ENCODE measurements around the gene GTF2A1L. TPM values are rescaled to one million over a fixed set of nuclear protein-coding genes. Genes with fewer than 3 reads are reported as not detected.
"Not testable (repeated sequence)": the region's sequence is repeated elsewhere in the genome, so short reads cannot be mapped to it uniquely, and the experiment has no call there.

GTF2A1L gene
- total RNA-seq, 2 experiments from 2014 or later: not detected

- Mint-ChIP-seq H3K27me3 (no peaks in the 10 kb centered on the region), H3K9me3 (no peaks in the 10 kb centered on the region), H3K4me1 (peaks cover 6% of the 10 kb centered on the region), H3K4me3 (no peak overlapping the region), H3K27ac (no peak overlapping the region), H3K36me3 (ENCODE audit: low read depth) (no peaks in the 10 kb centered on the region)
- POLR2A ChIA-PET: no interaction called here
- CTCF ChIA-PET: interaction anchor here (0.6 kb wide), 1 partner anchor 514 kb away, joined by 3 read pairs; no protein-coding TSS in a partner anchor
- DNase-seq: no peak
These were observed 27.6 kb upstream of the GTF2A1L start for GRCh38 chr2:48590017-48590416.

GRCh38 chr2:48592067-48592466, 25.6 kb upstream of the GTF2A1L start:
- H3K4me3 Mint-ChIP-seq: no peak overlapping the region
- H3K27ac Mint-ChIP-seq: no peak overlapping the region
- ChIA-PET CTCF (no interaction called here), POLR2A (interaction anchor here (0.6 kb wide), 1 partner anchor 108 kb away, joined by 3 read pairs; no protein-coding TSS in a partner anchor)
- H3K27me3 Mint-ChIP-seq: peaks cover 4% of the 10 kb centered on the region
- H3K4me1 Mint-ChIP-seq: peaks cover 6% of the 10 kb centered on the region
- H3K36me3 Mint-ChIP-seq (ENCODE audit: low read depth): no peaks in the 10 kb centered on the region
- H3K9me3 Mint-ChIP-seq: no peaks in the 10 kb centered on the region
- no peak for DNase-seq

GRCh38 chr2:48596751-48597150, 20.9 kb upstream of the GTF2A1L start:
- H3K27ac Mint-ChIP-seq, CTCF ChIA-PET, POLR2A ChIA-PET: not testable (repeated sequence)

GRCh38 chr2:48597492-48597891, 20.2 kb upstream of the GTF2A1L start:
- POLR2A ChIA-PET: no interaction called here
- Mint-ChIP-seq H3K27ac (no peak overlapping the region), H3K27me3 (peaks cover 11% of the 10 kb centered on the region), H3K4me3 (no peak overlapping the region), H3K9me3 (no peaks in the 10 kb centered on the region), H3K4me1 (no peaks in the 10 kb centered on the region), H3K36me3 (ENCODE audit: low read depth) (no peaks in the 10 kb centered on the region)
- no peak for DNase-seq
- CTCF ChIA-PET: interaction anchor here (0.9 kb wide), 1 partner anchor 12 kb away, joined by 4 read pairs; no protein-coding TSS in a partner anchor

More at GRCh38 chr2:48596751-48597150, 20.9 kb upstream of the GTF2A1L start:
- DNase-seq; H3K4me3 Mint-ChIP-seq; H3K36me3 Mint-ChIP-seq (ENCODE audit: low read depth); H3K9me3 Mint-ChIP-seq; H3K4me1 Mint-ChIP-seq: not testable (repeated sequence)
- H3K27me3 Mint-ChIP-seq: peaks cover 11% of the 10 kb centered on the region

- no peaks in the 10 kb centered on the region for H3K4me1 Mint-ChIP-seq
- ChIA-PET POLR2A (no interaction called here), CTCF (interaction anchor here (1.0 kb wide), 1 partner anchor 12 kb away, joined by 3 read pairs; no protein-coding TSS in a partner anchor)
- no peaks in the 10 kb centered on the region for H3K9me3 Mint-ChIP-seq
- peak; percentile 17 for DNase-seq
- no peaks in the 10 kb centered on the region for H3K36me3 Mint-ChIP-seq (ENCODE audit: low read depth)
- H3K4me3 Mint-ChIP-seq: no peak overlapping the region
- H3K27ac Mint-ChIP-seq: no peak overlapping the region
- peaks cover 11% of the 10 kb centered on the region for H3K27me3 Mint-ChIP-seq
These were observed 17.3 kb upstream of the GTF2A1L start for GRCh38 chr2:48600204-48600813.

GRCh38 chr2:48600917-48601316, 16.7 kb upstream of the GTF2A1L start:
- H3K4me3 Mint-ChIP-seq: no peak overlapping the region
- peaks cover 8% of the 10 kb centered on the region for H3K27me3 Mint-ChIP-seq
- H3K4me1 Mint-ChIP-seq: no peaks in the 10 kb centered on the region
- POLR2A ChIA-PET: no interaction called here
- H3K9me3 Mint-ChIP-seq: no peaks in the 10 kb centered on the region
- CTCF ChIA-PET: interaction anchor here (1.0 kb wide), 1 partner anchor 12 kb away, joined by 3 read pairs; no protein-coding TSS in a partner anchor
- no peak for DNase-seq
- no peak overlapping the region for H3K27ac Mint-ChIP-seq
- no peaks in the 10 kb centered on the region for H3K36me3 Mint-ChIP-seq (ENCODE audit: low read depth)

- no peaks in the 10 kb centered on the region for H3K9me3 Mint-ChIP-seq
- H3K36me3 Mint-ChIP-seq (ENCODE audit: low read depth): no peaks in the 10 kb centered on the region
- peaks cover 8% of the 10 kb centered on the region for H3K27me3 Mint-ChIP-seq
- POLR2A ChIA-PET: no interaction called here
- DNase-seq: peak; percentile 7
- no peak overlapping the region for H3K27ac Mint-ChIP-seq
- CTCF ChIA-PET: no interaction called here
- no peaks in the 10 kb centered on the region for H3K4me1 Mint-ChIP-seq
- no peak overlapping the region for H3K4me3 Mint-ChIP-seq
These were observed 16.3 kb upstream of the GTF2A1L start for GRCh38 chr2:48601349-48601748.

- Mint-ChIP-seq H3K36me3 (ENCODE audit: low read depth) (no peaks in the 10 kb centered on the region), H3K27ac (no peak overlapping the region), H3K9me3 (no peaks in the 10 kb centered on the region), H3K4me3 (no peak overlapping the region), H3K27me3 (peaks cover 4% of the 10 kb centered on the region), H3K4me1 (no peaks in the 10 kb centered on the region)
- CTCF ChIA-PET: interaction anchor here (0.6 kb wide), 1 partner anchor 29 kb away, joined by 3 read pairs; no protein-coding TSS in a partner anchor
- POLR2A ChIA-PET: no interaction called here
- DNase-seq: no peak
These were observed 12.0 kb upstream of the GTF2A1L start for GRCh38 chr2:48605482-48606175.

- no peaks in the 10 kb centered on the region for H3K36me3 Mint-ChIP-seq (ENCODE audit: low read depth)
- no peaks in the 10 kb centered on the region for H3K9me3 Mint-ChIP-seq
These were observed 10.2 kb upstream of the GTF2A1L start for GRCh38 chr2:48607307-48608014.

GRCh38 chr2:48613211-48613610, 4.4 kb upstream of the GTF2A1L start:
- Mint-ChIP-seq H3K4me3 (no peak overlapping the region), H3K36me3 (ENCODE audit: low read depth) (no peaks in the 10 kb centered on the region), H3K27ac (no peak overlapping the region), H3K27me3 (peaks cover 12% of the 10 kb centered on the region), H3K4me1 (no peaks in the 10 kb centered on the region), H3K9me3 (peaks cover 4% of the 10 kb centered on the region)
- no peak for DNase-seq
- POLR2A ChIA-PET: no interaction called here
- CTCF ChIA-PET: interaction anchor here (0.6 to 1.1 kb wide), 2 partner anchors 13 to 491 kb away, joined by 3 read pairs; no protein-coding TSS in a partner anchor

More at GRCh38 chr2:48607307-48608014, 10.2 kb upstream of the GTF2A1L start:
- ChIA-PET POLR2A (no interaction called here), CTCF (no interaction called here)
- peaks cover 8% of the 10 kb centered on the region for H3K27me3 Mint-ChIP-seq
- no peak overlapping the region for H3K4me3 Mint-ChIP-seq
- no peak overlapping the region for H3K27ac Mint-ChIP-seq
- H3K4me1 Mint-ChIP-seq: no peaks in the 10 kb centered on the region
- DNase-seq: no peak

- not testable (repeated sequence) for H3K27me3 Mint-ChIP-seq, H3K4me3 Mint-ChIP-seq
These were observed 3.1 kb upstream of the GTF2A1L start for GRCh38 chr2:48614581-48614980.

GRCh38 chr2:48619526-48619925, 1.9 kb downstream of the GTF2A1L start:
- CTCF ChIA-PET: no interaction called here
- H3K9me3 Mint-ChIP-seq: no peaks in the 10 kb centered on the region
- no peaks in the 10 kb centered on the region for H3K36me3 Mint-ChIP-seq (ENCODE audit: low read depth)
- H3K4me1 Mint-ChIP-seq: no peaks in the 10 kb centered on the region
- POLR2A ChIA-PET: no interaction called here
- H3K27ac Mint-ChIP-seq: no peak overlapping the region
- no peak for DNase-seq
- peaks cover 3% of the 10 kb centered on the region for H3K27me3 Mint-ChIP-seq
- no peak overlapping the region for H3K4me3 Mint-ChIP-seq

More at GRCh38 chr2:48614581-48614980, 3.1 kb upstream of the GTF2A1L start:
- H3K27ac Mint-ChIP-seq; H3K36me3 Mint-ChIP-seq (ENCODE audit: low read depth); H3K4me1 Mint-ChIP-seq; DNase-seq; POLR2A ChIA-PET; H3K9me3 Mint-ChIP-seq: not testable (repeated sequence)
- CTCF ChIA-PET: interaction anchor here (0.6 kb wide), 1 partner anchor 413 kb away, joined by 3 read pairs; no protein-coding TSS in a partner anchor

- H3K27ac Mint-ChIP-seq: no peak overlapping the region
- no peak for DNase-seq
- H3K4me3 Mint-ChIP-seq: no peak overlapping the region
- H3K36me3 Mint-ChIP-seq (ENCODE audit: low read depth): no peaks in the 10 kb centered on the region
- ChIA-PET POLR2A (no interaction called here), CTCF (no interaction called here)
- H3K4me1 Mint-ChIP-seq: no peaks in the 10 kb centered on the region
- peaks cover 3% of the 10 kb centered on the region for H3K27me3 Mint-ChIP-seq
- no peaks in the 10 kb centered on the region for H3K9me3 Mint-ChIP-seq
These were observed 2.9 kb downstream of the GTF2A1L start for GRCh38 chr2:48620604-48621003.
